ENCODE data around the gene FARSB.

DNA sequence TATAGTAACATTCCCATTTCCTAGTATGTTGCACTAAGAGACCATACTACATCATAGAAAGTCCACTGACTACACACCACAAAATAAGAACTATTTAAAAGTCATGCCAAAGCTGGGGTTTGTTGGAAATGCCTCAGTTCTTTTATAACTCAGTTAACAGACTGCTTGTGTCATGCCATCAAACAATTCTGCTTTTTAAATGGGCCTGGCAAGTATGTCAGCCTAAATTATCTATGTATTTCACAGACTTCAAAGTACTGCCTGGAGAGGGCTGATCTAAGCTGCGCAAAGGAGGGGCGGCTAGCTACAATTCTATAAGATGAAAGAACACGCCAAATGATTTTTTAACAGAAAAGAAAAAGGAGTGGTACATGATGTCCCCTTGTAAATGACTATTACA, 49.6 kb downstream of the FARSB start:
- TF ChIP-seq, protein P1, sequence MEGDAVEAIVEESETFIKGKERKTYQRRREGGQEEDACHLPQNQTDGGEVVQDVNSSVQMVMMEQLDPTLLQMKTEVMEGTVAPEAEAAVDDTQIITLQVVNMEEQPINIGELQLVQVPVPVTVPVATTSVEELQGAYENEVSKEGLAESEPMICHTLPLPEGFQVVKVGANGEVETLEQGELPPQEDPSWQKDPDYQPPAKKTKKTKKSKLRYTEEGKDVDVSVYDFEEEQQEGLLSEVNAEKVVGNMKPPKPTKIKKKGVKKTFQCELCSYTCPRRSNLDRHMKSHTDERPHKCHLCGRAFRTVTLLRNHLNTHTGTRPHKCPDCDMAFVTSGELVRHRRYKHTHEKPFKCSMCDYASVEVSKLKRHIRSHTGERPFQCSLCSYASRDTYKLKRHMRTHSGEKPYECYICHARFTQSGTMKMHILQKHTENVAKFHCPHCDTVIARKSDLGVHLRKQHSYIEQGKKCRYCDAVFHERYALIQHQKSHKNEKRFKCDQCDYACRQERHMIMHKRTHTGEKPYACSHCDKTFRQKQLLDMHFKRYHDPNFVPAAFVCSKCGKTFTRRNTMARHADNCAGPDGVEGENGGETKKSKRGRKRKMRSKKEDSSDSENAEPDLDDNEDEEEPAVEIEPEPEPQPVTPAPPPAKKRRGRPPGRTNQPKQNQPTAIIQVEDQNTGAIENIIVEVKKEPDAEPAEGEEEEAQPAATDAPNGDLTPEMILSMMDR (IDR thresholded peaks at IDR 0.05 in 8 of 11, conservative IDR thresholded peaks at IDR 0.05 in 3 of 11), result no peak
- TF ChIP-seq POLR2A (IDR thresholded peaks at IDR 0.05) (no peak), POLR2AphosphoS5 (IDR thresholded peaks at IDR 0.05) (no peak)
